Astrocyte of the cerebellum (primary cell): ENCODE results near the gene PEX7.

Source experiments
- DNase-seq: peaks from one replicate; pipeline ENCODE4 v3.0.0-alpha.2; 2011; ENCODE audit warnings: low read depth
- H3K4me3 ChIP-seq: 2 replicates; pipeline ENCODE4 v1.5.1; 2011; ENCODE audit warnings: mild to moderate bottlenecking, low read depth, low read length, moderate library complexity
- in situ Hi-C: cut with HindIII; loops from 2 replicates; pipeline ENCODE4 v1.10.0; 2017; ENCODE audit warnings: low sequenced_read_pairs
- TF ChIP-seq, protein P1 (sequence below): IDR thresholded peaks from 2 replicates; pipeline ENCODE4 v1.5.1; 2012; ENCODE audit warnings: low read length, low read depth, moderate library complexity, mild to moderate bottlenecking; ENCODE audit errors: missing control alignments

PEX7 gene

DNA sequence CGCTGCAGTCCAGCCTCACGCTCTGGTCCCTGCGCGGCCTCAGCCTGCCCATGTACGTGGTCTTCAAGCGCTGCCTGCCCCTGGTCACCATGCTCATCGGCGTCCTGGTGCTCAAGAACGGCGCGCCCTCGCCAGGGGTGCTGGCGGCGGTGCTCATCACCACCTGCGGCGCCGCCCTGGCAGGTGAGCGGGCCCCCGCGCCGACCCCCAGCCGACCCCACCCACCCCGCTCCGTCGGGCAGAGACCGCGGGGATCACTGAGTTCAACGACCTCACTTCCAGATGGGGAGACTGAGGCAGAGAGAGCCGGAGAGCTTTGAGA lies 100.3 kb downstream of the PEX7 start:
- TF ChIP-seq, protein P1, sequence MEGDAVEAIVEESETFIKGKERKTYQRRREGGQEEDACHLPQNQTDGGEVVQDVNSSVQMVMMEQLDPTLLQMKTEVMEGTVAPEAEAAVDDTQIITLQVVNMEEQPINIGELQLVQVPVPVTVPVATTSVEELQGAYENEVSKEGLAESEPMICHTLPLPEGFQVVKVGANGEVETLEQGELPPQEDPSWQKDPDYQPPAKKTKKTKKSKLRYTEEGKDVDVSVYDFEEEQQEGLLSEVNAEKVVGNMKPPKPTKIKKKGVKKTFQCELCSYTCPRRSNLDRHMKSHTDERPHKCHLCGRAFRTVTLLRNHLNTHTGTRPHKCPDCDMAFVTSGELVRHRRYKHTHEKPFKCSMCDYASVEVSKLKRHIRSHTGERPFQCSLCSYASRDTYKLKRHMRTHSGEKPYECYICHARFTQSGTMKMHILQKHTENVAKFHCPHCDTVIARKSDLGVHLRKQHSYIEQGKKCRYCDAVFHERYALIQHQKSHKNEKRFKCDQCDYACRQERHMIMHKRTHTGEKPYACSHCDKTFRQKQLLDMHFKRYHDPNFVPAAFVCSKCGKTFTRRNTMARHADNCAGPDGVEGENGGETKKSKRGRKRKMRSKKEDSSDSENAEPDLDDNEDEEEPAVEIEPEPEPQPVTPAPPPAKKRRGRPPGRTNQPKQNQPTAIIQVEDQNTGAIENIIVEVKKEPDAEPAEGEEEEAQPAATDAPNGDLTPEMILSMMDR = no peak
- DNase-seq = no peak
- H3K4me3 ChIP-seq = peak overlapping the region; percentile 47
- in situ Hi-C loops = no loop called here

DNA sequence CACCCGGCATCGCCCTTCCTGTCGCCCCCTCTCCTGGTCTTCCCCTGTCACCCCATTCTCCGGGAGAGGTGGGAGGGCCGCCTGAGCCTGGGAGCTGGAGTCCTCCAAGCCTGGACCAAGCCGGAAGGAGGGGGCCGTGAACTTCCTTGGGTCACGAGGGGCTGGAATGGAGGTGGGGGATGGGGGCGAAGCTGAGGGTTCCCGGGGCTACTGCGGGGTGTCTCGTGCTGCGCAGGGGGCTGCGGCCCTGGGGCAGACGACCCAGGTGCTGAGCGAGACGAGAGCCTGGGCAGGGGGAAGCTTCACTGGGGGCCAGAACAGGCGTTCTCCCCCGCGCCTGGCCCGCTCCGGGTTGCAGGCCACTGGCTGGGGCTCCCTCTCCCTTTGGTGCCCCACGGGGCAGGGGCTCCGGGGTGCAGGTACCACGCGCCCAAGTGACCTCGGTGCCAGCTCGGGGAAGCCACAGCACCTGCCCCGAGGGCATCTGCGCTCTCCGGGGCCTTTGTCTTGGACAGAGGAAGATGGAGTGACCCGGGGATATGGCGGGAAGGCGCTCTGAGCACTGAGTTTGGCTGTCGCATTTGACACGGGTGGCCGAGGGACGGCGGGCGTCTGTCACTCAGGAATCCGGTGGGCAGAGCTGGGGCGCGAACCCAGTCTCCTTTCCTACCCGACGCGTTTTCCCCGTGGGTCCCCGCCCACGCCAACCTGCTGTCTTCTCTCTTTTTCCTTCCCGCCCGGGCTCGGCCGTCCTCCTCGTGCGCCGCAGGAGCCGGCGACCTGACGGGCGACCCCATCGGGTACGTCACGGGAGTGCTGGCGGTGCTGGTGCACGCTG lies 100.9 kb downstream of the PEX7 start:
- in situ Hi-C loops = no loop called here
- H3K4me3 ChIP-seq = no peak overlapping the region
- no peak for DNase-seq
- TF ChIP-seq, protein P1 = no peak

DNA sequence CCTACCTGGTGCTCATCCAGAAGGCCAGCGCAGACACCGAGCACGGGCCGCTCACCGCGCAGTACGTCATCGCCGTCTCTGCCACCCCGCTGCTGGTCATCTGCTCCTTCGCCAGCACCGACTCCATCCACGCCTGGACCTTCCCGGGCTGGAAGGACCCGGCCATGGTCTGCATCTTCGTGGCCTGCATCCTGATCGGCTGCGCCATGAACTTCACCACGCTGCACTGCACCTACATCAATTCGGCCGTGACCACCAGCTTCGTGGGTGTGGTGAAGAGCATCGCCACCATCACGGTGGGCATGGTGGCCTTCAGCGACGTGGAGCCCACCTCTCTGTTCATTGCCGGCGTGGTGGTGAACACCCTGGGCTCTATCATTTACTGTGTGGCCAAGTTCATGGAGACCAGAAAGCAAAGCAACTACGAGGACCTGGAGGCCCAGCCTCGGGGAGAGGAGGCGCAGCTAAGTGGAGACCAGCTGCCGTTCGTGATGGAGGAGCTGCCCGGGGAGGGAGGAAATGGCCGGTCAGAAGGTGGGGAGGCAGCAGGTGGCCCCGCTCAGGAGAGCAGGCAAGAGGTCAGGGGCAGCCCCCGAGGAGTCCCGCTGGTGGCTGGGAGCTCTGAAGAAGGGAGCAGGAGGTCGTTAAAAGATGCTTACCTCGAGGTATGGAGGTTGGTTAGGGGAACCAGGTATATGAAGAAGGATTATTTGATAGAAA lies 101.7 kb downstream of the PEX7 start:
- TF ChIP-seq, protein P1 = no peak
- in situ Hi-C loops = no loop called here
- DNase-seq = no peak
- no peak overlapping the region for H3K4me3 ChIP-seq

DNA sequence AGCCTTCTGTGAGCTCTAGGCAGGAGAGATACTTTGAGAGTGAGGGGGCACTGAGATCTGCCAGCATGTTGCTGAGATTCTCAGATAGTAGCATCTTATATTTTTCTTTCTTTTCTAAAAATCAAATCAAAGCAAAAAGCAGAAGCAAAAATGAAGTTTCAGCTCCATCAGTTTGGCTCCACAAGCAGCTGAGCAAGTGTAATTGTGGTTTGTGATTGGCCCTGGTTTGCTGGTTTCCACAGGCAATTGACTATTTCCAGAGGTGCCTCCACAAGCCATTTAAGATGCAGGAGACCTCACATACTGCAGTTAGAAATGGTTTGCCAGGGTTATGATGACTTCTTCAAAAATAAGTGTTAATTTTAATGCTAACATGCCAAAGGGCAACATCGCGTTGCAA lies 104.0 kb downstream of the PEX7 start:
- in situ Hi-C loops = no loop called here
- DNase-seq = no peak
- no peak overlapping the region for H3K4me3 ChIP-seq
- TF ChIP-seq, protein P1 = no peak

DNA sequence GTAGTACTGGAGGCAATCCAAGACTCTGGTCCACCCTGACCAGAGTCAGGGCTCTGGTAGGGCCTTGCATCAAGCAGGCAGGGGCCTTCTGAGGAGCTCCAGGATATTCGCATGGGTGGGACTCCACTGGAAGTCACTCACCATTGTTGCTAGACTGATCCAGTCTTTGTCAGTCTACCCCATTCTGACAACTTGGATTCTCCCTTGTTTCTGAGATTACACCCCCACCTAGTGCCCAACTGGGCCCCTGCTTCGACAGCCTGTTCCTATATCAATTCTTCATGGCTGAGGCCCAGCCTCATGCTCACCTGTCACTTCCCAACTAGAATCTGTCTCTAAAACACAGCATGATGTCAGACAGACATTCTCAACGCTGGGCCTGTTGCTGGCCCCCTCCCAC lies 104.9 kb downstream of the PEX7 start:
- in situ Hi-C loops = no loop called here
- no peak overlapping the region for H3K4me3 ChIP-seq
- DNase-seq = no peak
- TF ChIP-seq, protein P1 = peak; percentile 33

DNA sequence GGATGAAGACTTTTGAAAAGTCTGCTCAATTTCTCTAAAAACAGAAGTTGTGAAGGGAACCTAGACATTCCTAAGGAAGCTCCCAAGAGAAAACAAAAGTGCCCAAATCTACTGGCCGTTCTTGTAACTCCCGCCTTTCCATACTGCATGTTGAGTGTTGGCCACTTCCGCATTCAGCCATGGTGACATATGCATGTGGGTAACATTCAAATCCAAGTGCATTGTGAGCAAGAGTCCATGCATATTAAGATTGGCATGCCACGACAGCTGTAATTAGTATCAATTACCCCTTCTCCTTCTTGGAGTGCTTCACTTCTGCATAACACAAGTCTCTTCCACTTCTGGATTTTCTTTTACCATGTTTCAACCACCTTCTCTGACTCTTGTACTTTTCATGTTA lies 108.1 kb downstream of the PEX7 start:
- in situ Hi-C loops = no loop called here
- H3K4me3 ChIP-seq = no peak overlapping the region
- TF ChIP-seq, protein P1 = no peak
- DNase-seq = no peak
